HCT116 (cell line): ENCODE data around the gene ORC6. TPM values are rescaled to one million over a fixed set of nuclear protein-coding genes. Genes with fewer than 3 reads are reported as not detected.

Experiments
- ATAC-seq: fragments of 200-7000 bp; cut with Tn5 transposase; 2 replicates; pipeline ENCODE4 v1.9.1; 2020; ENCODE audit warnings: mild to moderate bottlenecking, moderate library complexity
- BruUV-seq: library from RNA; stranded (reverse); fragments of 400-500 nt; replicated peaks from 2 replicates; lab custom pipeline; 2021; lab: Mats Ljungman, UMichigan
- CTCF ChIA-PET: fragments of 300-600 bp; sonication (Branson Sonifier 250); formaldehyde crosslinking; loops from one replicate; lab custom pipeline; 2021; ENCODE audit warnings: antibody characterized with exemption; lab: Charles Lee
- POLR2A ChIA-PET: fragments of 300-600, 350-600 bp; sonication (Branson Sonifier 250); formaldehyde crosslinking; loops from one replicate; lab custom pipeline; 2021; ENCODE audit warnings: antibody characterized with exemption; lab: Charles Lee
- RAD21 ChIA-PET, 2 experiments: fragments of 300-600 bp; sonication (Branson Sonifier 250); formaldehyde crosslinking; loops; one replicate each; lab custom pipeline; 2023; ENCODE audit warnings: low total read pairs in 2 of 2; ENCODE audit not compliant: uncharacterized antibody in 2 of 2, unreplicated experiment in 2 of 2, low non-redundant PET in 1 of 2; lab: Charles Lee
- DNase-seq: peaks from one replicate; pipeline ENCODE4 v3.0.0-alpha.2; 2010; ENCODE audit warnings: low read depth, low spot score
- H2AFZ ChIP-seq: fragments of 200-600 bp; shearing (Covaris generic), sonication (generic); 2 replicates; pipeline ENCODE4 v1.6.1; 2017; ENCODE audit warnings: low read depth, mixed run types, mixed read lengths, antibody characterized with exemption, low read length; ENCODE audit not compliant: poor library complexity, severe bottlenecking
- H3K27ac ChIP-seq: 2 replicates; pipeline ENCODE4 v1.5.1; 2012; ENCODE audit warnings: low read depth, low read length
- H3K27me3 ChIP-seq: fragments of 200-600 bp; sonication (generic); 2 replicates; pipeline ENCODE4 v1.6.1; 2016; ENCODE audit warnings: mixed run types, low read length, mixed read lengths; ENCODE audit not compliant: insufficient read depth
- H3K36me3 ChIP-seq, 2 experiments: fragments of 200-500 bp in 1 of 2; fragments of 200-600 bp in 1 of 2; sonication (Bioruptor generic) in 1 of 2; sonication (generic) in 1 of 2; 2 replicates each; pipeline versions ENCODE4 v1.5.1 to v1.6.1; 2014 to 2016; ENCODE audit warnings: low read length in 2 of 2, inconsistent platforms in 1 of 2, mixed read lengths in 1 of 2, mixed run types in 1 of 2; ENCODE audit not compliant: insufficient read depth in 2 of 2, control insufficient read depth in 1 of 2
- H3K4me1 ChIP-seq, 2 experiments: fragments of 200-600 bp in 1 of 2; sonication (generic) in 1 of 2; 2 replicates each; pipeline versions ENCODE4 v1.5.1 to v1.6.1; 2012 to 2017; ENCODE audit warnings: low read length in 2 of 2, inconsistent platforms in 1 of 2, mild to moderate bottlenecking in 1 of 2, mixed read lengths in 1 of 2, mixed run types in 1 of 2, moderate library complexity in 1 of 2; ENCODE audit not compliant: insufficient read depth in 2 of 2, control insufficient read depth in 1 of 2
- H3K4me2 ChIP-seq: fragments of 200-600 bp; sonication (generic); 2 replicates; pipeline ENCODE4 v1.6.1; 2017; ENCODE audit warnings: mixed run types, low read length, mixed read lengths
- H3K4me3 ChIP-seq, 2 experiments: fragments of 200-600 bp in 1 of 2; sonication (generic) in 1 of 2; replicated peaks in 1 of 2; 2 replicates each; pipeline ENCODE4 v1.5.1; 2011 to 2016; ENCODE audit warnings: low read length in 2 of 2, control low read depth in 1 of 2, low read depth in 1 of 2, mild to moderate bottlenecking in 1 of 2, mixed read lengths in 1 of 2, mixed run types in 1 of 2
- H3K79me2 ChIP-seq: fragments of 200-600 bp; sonication (generic); 2 replicates; pipeline ENCODE4 v1.6.1; 2017; ENCODE audit warnings: mild to moderate bottlenecking, mixed run types, low read length, moderate library complexity, mixed read lengths; ENCODE audit not compliant: insufficient read depth
- H3K9ac ChIP-seq: fragments of 200-600 bp; sonication (generic); 2 replicates; pipeline ENCODE4 v1.6.1; 2016; ENCODE audit warnings: low read length, mixed read lengths
- H3K9me2 ChIP-seq: fragments of 200-600 bp; sonication (generic), shearing (Covaris generic); 2 replicates; pipeline ENCODE4 v1.6.1; 2017; ENCODE audit warnings: mixed run types, mild to moderate bottlenecking, moderate library complexity; ENCODE audit not compliant: insufficient read depth
- H3K9me3 ChIP-seq, 2 experiments: fragments of 200-500 bp in 1 of 2; fragments of 200-600 bp in 1 of 2; sonication (Bioruptor generic) in 1 of 2; sonication (generic) in 1 of 2; 2 replicates each; pipeline ENCODE4 v1.6.1; 2014 to 2017; ENCODE audit warnings: low read length in 2 of 2, mixed read lengths in 2 of 2, inconsistent platforms in 1 of 2, low read depth in 1 of 2, mild to moderate bottlenecking in 1 of 2, mixed run types in 1 of 2, moderate library complexity in 1 of 2; ENCODE audit not compliant: control insufficient read depth in 1 of 2, insufficient read depth in 1 of 2
- H4K20me1 ChIP-seq: fragments of 200-600 bp; sonication (generic), shearing (Covaris generic); 2 replicates; pipeline ENCODE4 v1.6.1; 2017; ENCODE audit warnings: mixed run types, mild to moderate bottlenecking, moderate library complexity; ENCODE audit not compliant: insufficient read depth
- EZH2phosphoT487 ChIP-seq: fragments of 200-600 bp; IDR thresholded peaks from 2 replicates; pipeline ENCODE4 v1.6.1; 2018; ENCODE audit warnings: antibody characterized with exemption, borderline replicate concordance
- JUND ChIP-seq: IDR thresholded peaks from 2 replicates; pipeline ENCODE4 v1.6.1; 2012
- POLR2A ChIP-seq: IDR thresholded peaks from 2 replicates; pipeline ENCODE4 v1.7.0; 2011; ENCODE audit warnings: borderline replicate concordance; ENCODE audit not compliant: insufficient read depth, insufficient read length; ENCODE audit errors: extremely low read depth
- SIN3A ChIP-seq: IDR thresholded peaks from 2 replicates; pipeline ENCODE4 v1.6.1; 2012; ENCODE audit warnings: low read depth
- ZFX ChIP-seq: fragments of 450-650 bp; IDR thresholded peaks from 2 replicates; pipeline ENCODE4 v1.6.1; 2017
- ZNF274 ChIP-seq: fragments of 200-500 bp; sonication (Bioruptor generic); IDR thresholded peaks from 2 replicates; pipeline ENCODE4 v1.6.1; 2014; ENCODE audit warnings: mild to moderate bottlenecking, low read depth, low read length, inconsistent platforms
- intact Hi-C: fragments of 100-400 bp; cut with micrococcal nuclease; formaldehyde crosslinking; loops from 2 replicates; pipeline ENCODE4 v1.10.0; 2022
- total RNA-seq: library from RNA; stranded (reverse); gene quantifications from one replicate; pipeline ENCODE4 v1.2.1, GENCODE V29; 2021; ENCODE audit not compliant: unreplicated experiment
- TF ChIP-seq, protein P1 (sequence below): IDR thresholded peaks from 2 replicates; pipeline ENCODE4 v1.6.1; 2011; ENCODE audit warnings: mild to moderate bottlenecking, low read length, moderate library complexity; ENCODE audit not compliant: insufficient replicate concordance; ENCODE audit errors: extremely low read depth
- TF ChIP-seq, protein P2 (sequence below), 3 experiments: fragments of 200-600 bp in 1 of 3; sonication (generic) in 1 of 3; IDR thresholded peaks in 2 of 3; conservative IDR thresholded peaks in 1 of 3; 2 replicates each; pipeline ENCODE4 v1.5.1; 2012 to 2017; ENCODE audit warnings: low read depth in 2 of 3, low read length in 2 of 3, antibody characterized with exemption in 1 of 3, borderline replicate concordance in 1 of 3, control low read depth in 1 of 3, mild to moderate bottlenecking in 1 of 3, mixed read lengths in 1 of 3, mixed run types in 1 of 3, moderate library complexity in 1 of 3; ENCODE audit not compliant: insufficient read depth in 1 of 3
- TF ChIP-seq, protein P3 (sequence below): IDR thresholded peaks from 2 replicates; pipeline ENCODE4 v1.6.1; 2012
- TF ChIP-seq, protein P4 (sequence below): IDR thresholded peaks from 2 replicates; pipeline ENCODE4 v1.6.1; 2012

ORC6 gene
- total RNA-seq, 1 experiment from 2014 or later: 44.7 TPM

DNA sequence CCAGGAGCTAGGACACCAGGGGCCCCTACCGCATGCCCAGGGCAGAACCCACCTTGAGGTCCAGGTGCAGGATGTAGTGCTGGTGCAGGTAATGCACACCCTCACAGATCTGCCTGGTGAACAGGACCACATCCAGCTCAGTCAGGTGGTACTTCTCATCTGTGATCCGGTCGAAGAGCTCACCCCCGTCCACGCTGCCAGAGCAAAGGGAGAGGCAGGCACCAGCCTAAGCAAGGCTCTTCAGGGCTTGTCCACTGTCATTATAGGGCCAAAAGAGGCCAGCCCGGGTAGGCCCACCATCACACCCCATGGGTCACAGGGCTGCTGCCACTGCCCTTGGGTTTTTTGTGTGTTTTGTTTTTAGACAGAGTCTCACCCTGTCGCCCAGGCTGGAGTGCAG, 37.7 kb downstream of the ORC6 start:
- POLR2A ChIA-PET: interaction anchor here (0.6 kb wide), 1 partner anchor 49 kb away, joined by 3 read pairs; no protein-coding TSS in a partner anchor
- intact Hi-C loops: no loop called here
- Histone ChIP-seq H3K79me2 (no peaks in the 10 kb centered on the region), H3K4me1 (no peaks in the 10 kb centered on the region), H3K27me3 (no peaks in the 10 kb centered on the region), H3K36me3 (no peaks in the 10 kb centered on the region), H3K4me2 (no peak overlapping the region), H3K9ac (no peak overlapping the region), H3K9me3 (no peaks in the 10 kb centered on the region), H2AFZ (no peak overlapping the region), H4K20me1 (no peaks in the 10 kb centered on the region), H3K27ac (no peak overlapping the region), H3K9me2 (no peaks in the 10 kb centered on the region), H3K4me3 (no peak overlapping the region)
- RAD21 ChIA-PET: no interaction called here
- DNase-seq: no peak
- CTCF ChIA-PET: no interaction called here
- ATAC-seq: no peak
- BruUV-seq: no TSS peak
- TF ChIP-seq POLR2A (no peak), ZFX (no peak), EZH2phosphoT487 (no peak), SIN3A (no peak), JUND (no peak), ZNF274 (no peak)
- TF ChIP-seq, protein P1, sequence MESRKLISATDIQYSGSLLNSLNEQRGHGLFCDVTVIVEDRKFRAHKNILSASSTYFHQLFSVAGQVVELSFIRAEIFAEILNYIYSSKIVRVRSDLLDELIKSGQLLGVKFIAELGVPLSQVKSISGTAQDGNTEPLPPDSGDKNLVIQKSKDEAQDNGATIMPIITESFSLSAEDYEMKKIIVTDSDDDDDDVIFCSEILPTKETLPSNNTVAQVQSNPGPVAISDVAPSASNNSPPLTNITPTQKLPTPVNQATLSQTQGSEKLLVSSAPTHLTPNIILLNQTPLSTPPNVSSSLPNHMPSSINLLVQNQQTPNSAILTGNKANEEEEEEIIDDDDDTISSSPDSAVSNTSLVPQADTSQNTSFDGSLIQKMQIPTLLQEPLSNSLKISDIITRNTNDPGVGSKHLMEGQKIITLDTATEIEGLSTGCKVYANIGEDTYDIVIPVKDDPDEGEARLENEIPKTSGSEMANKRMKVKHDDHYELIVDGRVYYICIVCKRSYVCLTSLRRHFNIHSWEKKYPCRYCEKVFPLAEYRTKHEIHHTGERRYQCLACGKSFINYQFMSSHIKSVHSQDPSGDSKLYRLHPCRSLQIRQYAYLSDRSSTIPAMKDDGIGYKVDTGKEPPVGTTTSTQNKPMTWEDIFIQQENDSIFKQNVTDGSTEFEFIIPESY: no peak
- TF ChIP-seq, protein P2, sequence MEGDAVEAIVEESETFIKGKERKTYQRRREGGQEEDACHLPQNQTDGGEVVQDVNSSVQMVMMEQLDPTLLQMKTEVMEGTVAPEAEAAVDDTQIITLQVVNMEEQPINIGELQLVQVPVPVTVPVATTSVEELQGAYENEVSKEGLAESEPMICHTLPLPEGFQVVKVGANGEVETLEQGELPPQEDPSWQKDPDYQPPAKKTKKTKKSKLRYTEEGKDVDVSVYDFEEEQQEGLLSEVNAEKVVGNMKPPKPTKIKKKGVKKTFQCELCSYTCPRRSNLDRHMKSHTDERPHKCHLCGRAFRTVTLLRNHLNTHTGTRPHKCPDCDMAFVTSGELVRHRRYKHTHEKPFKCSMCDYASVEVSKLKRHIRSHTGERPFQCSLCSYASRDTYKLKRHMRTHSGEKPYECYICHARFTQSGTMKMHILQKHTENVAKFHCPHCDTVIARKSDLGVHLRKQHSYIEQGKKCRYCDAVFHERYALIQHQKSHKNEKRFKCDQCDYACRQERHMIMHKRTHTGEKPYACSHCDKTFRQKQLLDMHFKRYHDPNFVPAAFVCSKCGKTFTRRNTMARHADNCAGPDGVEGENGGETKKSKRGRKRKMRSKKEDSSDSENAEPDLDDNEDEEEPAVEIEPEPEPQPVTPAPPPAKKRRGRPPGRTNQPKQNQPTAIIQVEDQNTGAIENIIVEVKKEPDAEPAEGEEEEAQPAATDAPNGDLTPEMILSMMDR (IDR thresholded peaks at IDR 0.05 in 2 of 3, conservative IDR thresholded peaks at IDR 0.05 in 1 of 3; ENCODE audit: borderline replicate concordance in 1 of 3, insufficient read depth in 1 of 3, low read depth in 2 of 3, low read length in 2 of 3): no peak
- TF ChIP-seq, protein P3, sequence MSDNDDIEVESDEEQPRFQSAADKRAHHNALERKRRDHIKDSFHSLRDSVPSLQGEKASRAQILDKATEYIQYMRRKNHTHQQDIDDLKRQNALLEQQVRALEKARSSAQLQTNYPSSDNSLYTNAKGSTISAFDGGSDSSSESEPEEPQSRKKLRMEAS: no peak
- TF ChIP-seq, protein P4, sequence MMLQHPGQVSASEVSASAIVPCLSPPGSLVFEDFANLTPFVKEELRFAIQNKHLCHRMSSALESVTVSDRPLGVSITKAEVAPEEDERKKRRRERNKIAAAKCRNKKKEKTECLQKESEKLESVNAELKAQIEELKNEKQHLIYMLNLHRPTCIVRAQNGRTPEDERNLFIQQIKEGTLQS: no peak
